K562 (cell line): ENCODE data around the gene DYRK1A. TPM values are rescaled to one million over a fixed set of nuclear protein-coding genes. Genes with fewer than 3 reads are reported as not detected.

Experiments
- CHD1 ChIP-seq: fragments of 200-600 bp; sonication (generic); IDR thresholded peaks from one replicate; pipeline ENCODE4 v1.6.1; 2012; ENCODE audit warnings: mild to moderate bottlenecking, moderate library complexity, low read length, inconsistent platforms
- CHD4 ChIP-seq: fragments of 200-600 bp; sonication (generic); IDR thresholded peaks from 3 replicates; pipeline ENCODE4 v1.6.1; 2012; ENCODE audit warnings: low read depth, mild to moderate bottlenecking, mixed read lengths, low read length, inconsistent platforms; ENCODE audit not compliant: insufficient read depth, insufficient replicate concordance, poor library complexity, severe bottlenecking
- DDX20 ChIP-seq: fragments of 450-650 bp; IDR thresholded peaks from 2 replicates; pipeline ENCODE4 v1.6.1; 2016; ENCODE audit warnings: missing genetic modification characterization, low read depth, mild to moderate bottlenecking, missing compliant biosample characterization, moderate library complexity
- DPF2 ChIP-seq: fragments of 450-650 bp; IDR thresholded peaks from 2 replicates; pipeline ENCODE4 v1.6.1; 2016
- FIP1L1 ChIP-seq: fragments of 200-400 bp; formaldehyde crosslinking; IDR thresholded peaks from 2 replicates; pipeline ENCODE4 v1.6.1; 2018; ENCODE audit warnings: mild to moderate bottlenecking, low read depth, low read length; ENCODE audit not compliant: poor library complexity, severe bottlenecking
- HDAC1 ChIP-seq, 2 experiments: fragments of 450-650 bp; IDR thresholded peaks; 2 replicates each; pipeline ENCODE4 v1.6.1; 2016 to 2017; ENCODE audit warnings: inconsistent platforms in 1 of 2, mild to moderate bottlenecking in 1 of 2, moderate library complexity in 1 of 2
- HNRNPH1 ChIP-seq: fragments of 200-400 bp; formaldehyde crosslinking; optimal IDR thresholded peaks from 2 replicates; pipeline ENCODE3; 2017; ENCODE audit warnings: low read depth, mild to moderate bottlenecking, low read length, moderate library complexity
- ILK ChIP-seq: fragments of 450-650 bp; IDR thresholded peaks from 2 replicates; pipeline ENCODE4 v1.6.1; 2016; ENCODE audit warnings: missing genetic modification characterization, low read depth, mild to moderate bottlenecking, missing compliant biosample characterization, moderate library complexity, borderline replicate concordance
- KLF13 ChIP-seq: fragments of 450-650 bp; IDR thresholded peaks from 2 replicates; pipeline ENCODE4 v1.6.1; 2016; ENCODE audit warnings: missing genetic modification characterization, low read depth, mild to moderate bottlenecking, missing compliant biosample characterization, moderate library complexity, borderline replicate concordance
- POLR2B ChIP-seq: fragments of 450-650 bp; IDR thresholded peaks from 2 replicates; pipeline ENCODE4 v1.6.1; 2018; ENCODE audit warnings: low read depth; ENCODE audit not compliant: partially characterized antibody
- RFX7 ChIP-seq: fragments of 250-450 bp; sonication (Bioruptor Pico); IDR thresholded peaks from 2 replicates; pipeline ENCODE4 v1.5.1; 2021; ENCODE audit warnings: mild to moderate bottlenecking
- SMAD4 ChIP-seq: fragments of 250-450 bp; sonication (Bioruptor Pico); conservative IDR thresholded peaks from 2 replicates; pipeline ENCODE4 v1.8.0; 2021; ENCODE audit warnings: inconsistent platforms, mild to moderate bottlenecking, moderate library complexity
- SRSF7 ChIP-seq: fragments of 200-400 bp; formaldehyde crosslinking; optimal IDR thresholded peaks from 2 replicates; pipeline ENCODE3; 2017; ENCODE audit warnings: mild to moderate bottlenecking, low read depth, low read length
- TRIM24 ChIP-seq, 2 experiments: fragments of 450-650 bp; IDR thresholded peaks; 2 replicates each; pipeline ENCODE4 v1.6.1; 2016
- ZNF224 ChIP-seq: sonication (generic); formaldehyde crosslinking; IDR thresholded peaks from 2 replicates; pipeline ENCODE4 v1.8.0; 2022; ENCODE audit warnings: mild to moderate bottlenecking, missing genetic modification reagents
- ZNF384 ChIP-seq: IDR thresholded peaks from 2 replicates; pipeline ENCODE4 v1.6.1; 2012; ENCODE audit warnings: low read depth, low read length, improper control_type of control experiment
- ZNF76 ChIP-seq: fragments of 250-450 bp; sonication (Bioruptor Pico); IDR thresholded peaks from 2 replicates; pipeline ENCODE4 v1.4.0; 2020; ENCODE audit warnings: mild to moderate bottlenecking, moderate library complexity, borderline replicate concordance
- polyA plus RNA-seq, 8 experiments: library from polyadenylated mRNA; depleted of rRNA in 4 of 8; stranded (reverse) in 5 of 8; unstranded in 3 of 8; fragments of >200 nt; fragmentation: Nextera tagmentation in 2 of 8; fragmentation: Illumina TruSeq in 1 of 8; extraction: Ambion mirVana in 2 of 8; extraction: Trizol in 1 of 8; gene quantifications; 2 replicates each; pipeline versions ENCODE4 v1.2.1 to v1.2.3, GENCODE V29; 2011 to 2014; ENCODE audit warnings: inconsistent platforms in 1 of 8, missing spikeins in 1 of 8
- total RNA-seq, 7 experiments: library from RNA; depleted of rRNA in 6 of 7; stranded (reverse); fragments of >200 nt in 6 of 7; fragmentation: Illumina TruSeq in 2 of 7; extraction: Trizol in 2 of 7; gene quantifications; 2 replicates each; pipeline versions ENCODE4 v1.2.1 to v1.2.3, GENCODE V29; 2011 to 2021; ENCODE audit warnings: low replicate concordance in 1 of 7
- TF ChIP-seq, protein P1 (sequence below), 3 experiments: fragments of 200-800 bp in 1 of 3; fragments of 250-450 bp in 1 of 3; fragments of 450-650 bp in 1 of 3; sonication (Bioruptor Pico) in 1 of 3; sonication (Bioruptor generic) in 1 of 3; formaldehyde crosslinking in 1 of 3; IDR thresholded peaks; 2 replicates each; pipeline versions ENCODE4 v1.6.1 to v1.8.0; 2016 to 2022; ENCODE audit warnings: mild to moderate bottlenecking in 2 of 3, missing genetic modification characterization in 2 of 3, missing compliant biosample characterization in 1 of 3, moderate library complexity in 1 of 3
- TF ChIP-seq, protein P2 (sequence below): sonication (generic); IDR thresholded peaks from 2 replicates; pipeline ENCODE4 v1.6.1; 2016
- TF ChIP-seq, protein P3 (sequence below): fragments of 450-650 bp; formaldehyde crosslinking; IDR thresholded peaks from 2 replicates; pipeline ENCODE4 v1.4.0; 2020; ENCODE audit warnings: mild to moderate bottlenecking, moderate library complexity

Gene DYRK1A
- total and polyA plus RNA-seq, 9 of the 15 experiments (the other 6 are each of a cell fraction or from before 2014, with no cell fraction given): 3.7 to 64.8 (median 42.3) TPM

DNA sequence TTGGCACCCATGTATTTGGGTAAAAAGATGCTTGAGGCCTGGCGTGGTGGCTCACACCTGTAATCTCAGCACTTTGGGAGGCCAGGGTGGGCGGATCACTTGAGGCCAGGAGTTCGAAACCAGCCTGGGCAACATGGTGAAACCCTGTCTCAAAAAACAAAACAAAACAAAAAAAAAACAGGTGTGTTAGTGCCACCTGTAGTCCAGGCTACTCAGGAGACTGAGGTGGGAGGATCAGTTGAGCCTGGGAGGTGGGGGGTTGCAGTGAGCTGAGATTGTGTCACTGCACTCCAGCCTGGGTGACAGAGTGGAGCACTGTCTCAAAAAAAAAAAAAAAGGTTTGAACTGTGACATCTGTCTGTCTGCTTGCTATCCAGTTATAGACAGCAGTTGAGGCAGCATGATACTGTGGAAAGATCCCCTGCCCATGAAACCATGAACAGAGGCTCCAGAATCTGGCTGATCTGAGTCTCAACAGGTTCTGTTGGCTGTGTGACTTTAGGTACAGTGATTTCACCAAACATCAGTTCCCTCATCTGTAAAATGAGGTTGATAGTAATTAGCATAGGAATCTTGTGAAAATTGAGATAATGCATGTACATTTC, 5.7 kb downstream of the DYRK1A start (continued):
- TF ChIP-seq, protein P1, sequence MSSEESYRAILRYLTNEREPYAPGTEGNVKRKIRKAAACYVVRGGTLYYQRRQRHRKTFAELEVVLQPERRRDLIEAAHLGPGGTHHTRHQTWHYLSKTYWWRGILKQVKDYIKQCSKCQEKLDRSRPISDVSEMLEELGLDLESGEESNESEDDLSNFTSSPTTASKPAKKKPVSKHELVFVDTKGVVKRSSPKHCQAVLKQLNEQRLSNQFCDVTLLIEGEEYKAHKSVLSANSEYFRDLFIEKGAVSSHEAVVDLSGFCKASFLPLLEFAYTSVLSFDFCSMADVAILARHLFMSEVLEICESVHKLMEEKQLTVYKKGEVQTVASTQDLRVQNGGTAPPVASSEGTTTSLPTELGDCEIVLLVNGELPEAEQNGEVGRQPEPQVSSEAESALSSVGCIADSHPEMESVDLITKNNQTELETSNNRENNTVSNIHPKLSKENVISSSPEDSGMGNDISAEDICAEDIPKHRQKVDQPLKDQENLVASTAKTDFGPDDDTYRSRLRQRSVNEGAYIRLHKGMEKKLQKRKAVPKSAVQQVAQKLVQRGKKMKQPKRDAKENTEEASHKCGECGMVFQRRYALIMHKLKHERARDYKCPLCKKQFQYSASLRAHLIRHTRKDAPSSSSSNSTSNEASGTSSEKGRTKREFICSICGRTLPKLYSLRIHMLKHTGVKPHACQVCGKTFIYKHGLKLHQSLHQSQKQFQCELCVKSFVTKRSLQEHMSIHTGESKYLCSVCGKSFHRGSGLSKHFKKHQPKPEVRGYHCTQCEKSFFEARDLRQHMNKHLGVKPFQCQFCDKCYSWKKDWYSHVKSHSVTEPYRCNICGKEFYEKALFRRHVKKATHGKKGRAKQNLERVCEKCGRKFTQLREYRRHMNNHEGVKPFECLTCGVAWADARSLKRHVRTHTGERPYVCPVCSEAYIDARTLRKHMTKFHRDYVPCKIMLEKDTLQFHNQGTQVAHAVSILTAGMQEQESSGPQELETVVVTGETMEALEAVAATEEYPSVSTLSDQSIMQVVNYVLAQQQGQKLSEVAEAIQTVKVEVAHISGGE (CRISPR knock-in tag; IDR thresholded peaks at IDR 0.05): no peak
- no peak for TF ChIP-seq HNRNPH1
- no peak for TF ChIP-seq CHD4
- TF ChIP-seq SMAD4: 0 out of 2 replicates have a peak, but pooled peaks have one; percentile 25
- no peak for TF ChIP-seq ZNF76 (CRISPR knock-in tag)
- TF ChIP-seq ILK (tag): no peak
- TF ChIP-seq ZNF384: peak; percentile 66; the same call in 1 of the 2 replicates
- TF ChIP-seq FIP1L1: no peak
- no peak for TF ChIP-seq ZNF224 (CRISPR knock-in tag)
- no peak for TF ChIP-seq SRSF7
- TF ChIP-seq DDX20 (tag): no peak
- TF ChIP-seq, protein P2, sequence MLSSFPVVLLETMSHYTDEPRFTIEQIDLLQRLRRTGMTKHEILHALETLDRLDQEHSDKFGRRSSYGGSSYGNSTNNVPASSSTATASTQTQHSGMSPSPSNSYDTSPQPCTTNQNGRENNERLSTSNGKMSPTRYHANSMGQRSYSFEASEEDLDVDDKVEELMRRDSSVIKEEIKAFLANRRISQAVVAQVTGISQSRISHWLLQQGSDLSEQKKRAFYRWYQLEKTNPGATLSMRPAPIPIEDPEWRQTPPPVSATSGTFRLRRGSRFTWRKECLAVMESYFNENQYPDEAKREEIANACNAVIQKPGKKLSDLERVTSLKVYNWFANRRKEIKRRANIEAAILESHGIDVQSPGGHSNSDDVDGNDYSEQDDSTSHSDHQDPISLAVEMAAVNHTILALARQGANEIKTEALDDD: no peak
- TF ChIP-seq RFX7 (CRISPR knock-in tag): no peak
- TF ChIP-seq HDAC1 (IDR thresholded peaks at IDR 0.05): peak in 1 of 2 experiments; percentile 49; a peak in 1 of 4 replicates
- TF ChIP-seq DPF2: no peak
- TF ChIP-seq, protein P3, sequence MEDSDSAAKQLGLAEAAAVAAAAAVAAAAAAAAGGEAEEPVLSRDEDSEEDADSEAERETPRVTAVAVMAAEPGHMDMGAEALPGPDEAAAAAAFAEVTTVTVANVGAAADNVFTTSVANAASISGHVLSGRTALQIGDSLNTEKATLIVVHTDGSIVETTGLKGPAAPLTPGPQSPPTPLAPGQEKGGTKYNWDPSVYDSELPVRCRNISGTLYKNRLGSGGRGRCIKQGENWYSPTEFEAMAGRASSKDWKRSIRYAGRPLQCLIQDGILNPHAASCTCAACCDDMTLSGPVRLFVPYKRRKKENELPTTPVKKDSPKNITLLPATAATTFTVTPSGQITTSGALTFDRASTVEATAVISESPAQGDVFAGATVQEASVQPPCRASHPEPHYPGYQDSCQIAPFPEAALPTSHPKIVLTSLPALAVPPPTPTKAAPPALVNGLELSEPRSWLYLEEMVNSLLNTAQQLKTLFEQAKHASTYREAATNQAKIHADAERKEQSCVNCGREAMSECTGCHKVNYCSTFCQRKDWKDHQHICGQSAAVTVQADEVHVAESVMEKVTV (CRISPR knock-in tag): no peak
- no peak for TF ChIP-seq KLF13
- no peak for TF ChIP-seq POLR2B
- no peak for TF ChIP-seq CHD1
- TF ChIP-seq TRIM24 (IDR thresholded peaks at IDR 0.05): 0 out of 4 replicates have a peak, but pooled peaks of 1 of the 2 experiments have one; percentile 10
